Effector CD8-positive, alpha-beta T cell (primary cell): Measurements from ENCODE around the gene NQO1.
"Not testable (repeated sequence)": the region's sequence is repeated elsewhere in the genome, so short reads cannot be mapped to it uniquely, and the experiment has no call there.

Experiments used
- DNase-seq: peaks from one replicate; lab custom pipeline; 2025; lab: John Stamatoyannopoulos, UW
- total RNA-seq, 4 experiments: gene quantifications; one replicate each; lab custom pipeline; 2026; lab: John Stamatoyannopoulos, UW

Gene NQO1
- 5.1 to 12.3 (median 8.4) reads per million in 4 experiments for total RNA-seq

DNA sequence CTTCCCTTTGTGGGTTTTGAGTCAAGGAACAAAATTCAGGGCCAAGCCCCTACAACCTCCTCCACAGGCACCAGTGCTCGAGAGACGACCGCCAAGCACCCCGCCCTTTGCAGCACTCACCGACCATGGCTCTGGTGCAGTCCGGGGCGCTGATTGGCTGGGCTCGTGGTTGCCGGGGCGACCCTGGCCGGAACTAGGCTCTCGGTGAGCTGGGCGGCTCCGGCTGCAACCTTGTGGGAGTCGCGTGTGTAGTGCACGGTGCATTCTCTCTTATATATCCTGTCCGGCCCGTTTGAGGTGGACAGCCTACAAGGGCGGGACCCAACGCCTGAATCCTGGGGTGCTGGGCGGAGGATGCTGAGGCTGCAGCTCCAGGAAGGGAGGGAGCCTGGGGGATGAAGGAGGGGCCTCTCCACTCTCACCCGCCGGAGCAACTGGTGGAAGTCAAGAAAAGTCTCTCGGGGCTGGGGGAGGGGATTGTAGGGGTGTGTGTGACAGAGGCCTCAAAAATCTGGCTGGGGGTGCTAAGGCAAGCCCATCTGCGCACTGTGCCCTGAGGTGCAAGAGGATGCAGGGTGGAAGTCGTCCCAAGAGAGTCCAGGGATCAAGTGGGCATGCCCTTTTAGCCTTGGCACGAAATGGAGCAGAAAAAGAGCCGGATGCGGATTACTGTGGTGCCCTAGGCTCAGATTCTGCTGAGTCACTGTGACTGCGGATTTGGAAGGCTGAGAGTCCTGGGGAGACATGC is at the start of gene NQO1:
NQO1 (minus strand) TSS at position 248 of the 748 bp plus-strand sequence; CDS start at position 127, 121 bp downstream.
- DNase-seq = peak; percentile 63

DNA sequence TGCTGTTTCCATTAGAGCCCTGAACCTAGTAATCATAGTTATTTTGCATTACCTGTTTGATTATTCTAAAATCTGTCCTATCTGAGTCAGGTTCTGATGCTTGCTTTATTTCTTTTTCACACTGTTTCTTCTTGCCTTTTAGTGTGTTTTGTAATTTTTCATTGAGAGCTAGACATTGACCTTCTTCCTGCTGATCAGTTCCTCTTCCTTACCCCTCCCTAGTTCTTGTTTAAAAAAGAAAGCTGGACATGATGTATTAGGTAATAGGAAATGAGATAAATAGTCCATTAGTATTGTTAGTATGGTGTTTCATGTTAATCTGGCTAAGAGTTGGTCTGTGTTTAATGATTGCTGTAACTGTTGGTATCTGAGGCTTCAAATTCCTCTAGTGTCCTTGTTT is 49.2 kb upstream of the NQO1 start:
- no peak for DNase-seq

DNA sequence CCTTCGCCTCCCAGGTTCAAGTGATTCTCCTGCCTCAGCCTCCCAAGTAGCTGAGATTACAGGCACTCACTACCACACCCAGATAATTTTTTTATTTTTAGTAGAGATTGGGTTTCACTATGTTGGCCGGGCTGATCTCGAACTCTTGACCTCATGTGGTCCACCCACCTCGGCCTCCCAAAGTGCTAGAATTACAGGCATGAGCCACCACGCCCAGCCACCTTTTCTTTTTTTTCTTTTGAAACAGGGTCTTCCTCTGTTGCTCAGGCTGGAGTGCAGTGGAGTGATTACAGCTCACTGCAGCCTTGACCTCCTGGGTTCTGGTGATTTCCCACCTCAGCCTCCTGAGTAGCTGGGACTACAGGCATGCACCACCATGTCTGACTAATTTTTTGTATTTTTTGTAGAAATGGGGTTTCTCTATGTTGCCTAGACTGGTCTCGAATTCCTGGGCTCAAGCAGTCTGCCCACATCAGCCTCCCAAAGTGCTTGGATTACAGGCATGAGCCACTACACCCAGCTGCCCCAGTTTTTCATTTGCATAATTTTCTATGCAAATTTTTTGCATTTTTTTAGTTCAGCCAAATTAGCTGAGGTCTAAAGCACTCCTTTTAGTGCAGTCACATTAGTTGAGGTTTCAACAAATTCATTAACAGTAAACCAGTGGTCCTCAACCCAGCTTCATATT is 47.0 kb upstream of the NQO1 start:
- DNase-seq = no peak

DNA sequence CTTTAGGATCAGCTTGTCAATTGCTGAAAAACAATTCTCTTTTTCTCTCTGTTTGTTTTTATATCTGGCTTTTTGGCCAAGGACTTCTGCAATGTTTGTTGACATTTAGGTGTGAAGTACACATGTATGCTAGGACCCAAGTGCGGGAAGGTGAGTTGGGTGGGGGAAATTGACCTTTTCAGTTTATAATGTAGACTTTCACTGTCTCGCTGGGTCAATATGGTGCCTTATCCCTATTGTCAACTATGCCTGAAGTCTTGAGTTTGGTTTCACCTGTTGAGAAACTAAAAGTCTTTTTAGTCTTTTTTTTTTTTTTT is 45.2 kb upstream of the NQO1 start:
- DNase-seq = no peak

DNA sequence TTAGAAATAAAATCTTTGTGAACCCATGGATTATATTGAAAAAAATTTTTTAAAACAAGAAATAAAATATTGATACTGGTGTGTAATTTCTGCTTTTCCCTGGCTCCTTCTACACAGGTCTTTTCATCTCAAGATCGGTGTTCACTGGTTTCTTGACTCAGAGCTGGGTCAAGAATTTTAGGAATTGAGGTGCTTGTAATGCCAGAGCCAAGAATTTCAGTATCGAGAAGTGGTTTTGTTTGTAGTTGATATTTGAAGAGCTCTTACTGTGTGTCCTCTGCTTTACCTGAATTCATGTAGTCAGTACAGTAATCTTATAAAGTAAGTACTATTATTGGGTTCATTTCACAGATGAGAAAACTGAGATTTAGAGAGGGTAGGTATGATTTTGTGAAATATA is 43.0 kb upstream of the NQO1 start:
- no peak for DNase-seq

DNA sequence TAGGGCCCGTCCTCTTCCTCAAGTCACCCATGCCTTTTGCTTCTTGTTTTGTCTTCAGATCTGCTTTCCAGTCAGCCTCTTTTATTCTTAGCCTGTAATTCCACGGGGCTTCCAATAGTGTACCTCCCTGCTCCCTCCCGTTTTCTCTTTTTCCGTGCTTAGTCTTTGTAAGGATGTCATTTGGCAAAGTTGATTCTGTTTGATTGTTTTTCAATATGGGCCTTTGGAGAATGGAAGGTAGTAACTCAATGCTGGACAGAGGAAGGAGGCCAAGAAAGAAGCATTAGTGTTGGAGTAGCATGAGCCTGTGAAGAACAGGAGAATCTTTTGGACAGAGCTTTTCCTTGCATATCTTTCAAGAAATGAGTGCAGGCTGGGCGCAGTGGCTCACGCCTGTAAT is 42.3 kb upstream of the NQO1 start:
- no peak for DNase-seq

DNA sequence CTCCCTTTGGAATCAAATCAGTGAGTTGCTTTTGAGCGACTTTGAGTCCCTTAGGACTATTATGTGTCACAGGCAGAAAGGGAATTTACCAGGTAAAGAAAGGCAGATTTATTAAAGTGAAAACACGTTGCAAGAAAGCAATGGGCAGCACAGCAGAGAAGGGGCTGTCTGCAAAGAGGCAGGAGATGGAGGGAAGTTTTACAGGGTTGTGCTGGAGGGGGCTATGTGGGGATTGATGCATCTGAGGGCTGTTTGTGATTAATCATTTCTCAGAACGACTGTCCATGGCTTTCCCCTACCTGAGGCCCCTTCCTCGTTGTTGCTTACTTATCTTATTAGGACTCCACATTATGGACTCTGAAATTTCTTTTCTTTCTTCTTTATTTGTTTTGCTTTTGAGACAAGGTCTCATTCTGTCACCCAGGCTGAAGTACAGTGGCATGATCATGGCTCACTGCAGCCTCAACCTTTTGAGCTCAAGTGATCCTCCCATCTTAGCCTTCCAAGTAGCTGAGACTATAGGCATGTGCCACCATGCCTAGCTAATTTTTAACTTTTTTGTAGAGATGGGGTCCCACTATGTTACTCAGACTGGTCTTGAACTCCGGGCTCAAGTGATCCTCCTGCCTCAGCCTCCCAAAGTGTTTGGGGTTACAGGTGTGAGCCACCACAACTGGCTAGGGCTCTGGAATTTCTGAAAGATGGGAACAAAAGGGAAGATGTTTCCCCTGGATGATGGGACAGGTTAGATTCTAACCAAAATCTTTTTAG is 41.3 kb upstream of the NQO1 start:
- no peak for DNase-seq

DNA sequence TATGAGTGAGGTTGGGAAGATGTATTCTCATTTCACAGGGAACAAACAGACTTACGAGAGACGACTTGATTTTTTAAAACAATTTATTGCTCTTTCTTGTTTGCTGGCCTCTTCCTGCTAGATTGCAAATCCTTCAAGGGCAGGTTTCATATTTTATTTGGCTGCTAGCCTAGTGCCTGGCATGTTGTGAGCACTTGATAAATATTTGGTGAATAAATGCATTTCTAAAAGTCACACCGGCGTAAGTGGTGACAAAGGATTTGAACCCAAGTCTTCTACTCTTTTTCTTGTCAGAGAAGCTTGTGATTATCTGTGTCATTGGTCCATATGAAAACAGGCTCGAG is 37.2 kb upstream of the NQO1 start:
- DNase-seq = no peak

DNA sequence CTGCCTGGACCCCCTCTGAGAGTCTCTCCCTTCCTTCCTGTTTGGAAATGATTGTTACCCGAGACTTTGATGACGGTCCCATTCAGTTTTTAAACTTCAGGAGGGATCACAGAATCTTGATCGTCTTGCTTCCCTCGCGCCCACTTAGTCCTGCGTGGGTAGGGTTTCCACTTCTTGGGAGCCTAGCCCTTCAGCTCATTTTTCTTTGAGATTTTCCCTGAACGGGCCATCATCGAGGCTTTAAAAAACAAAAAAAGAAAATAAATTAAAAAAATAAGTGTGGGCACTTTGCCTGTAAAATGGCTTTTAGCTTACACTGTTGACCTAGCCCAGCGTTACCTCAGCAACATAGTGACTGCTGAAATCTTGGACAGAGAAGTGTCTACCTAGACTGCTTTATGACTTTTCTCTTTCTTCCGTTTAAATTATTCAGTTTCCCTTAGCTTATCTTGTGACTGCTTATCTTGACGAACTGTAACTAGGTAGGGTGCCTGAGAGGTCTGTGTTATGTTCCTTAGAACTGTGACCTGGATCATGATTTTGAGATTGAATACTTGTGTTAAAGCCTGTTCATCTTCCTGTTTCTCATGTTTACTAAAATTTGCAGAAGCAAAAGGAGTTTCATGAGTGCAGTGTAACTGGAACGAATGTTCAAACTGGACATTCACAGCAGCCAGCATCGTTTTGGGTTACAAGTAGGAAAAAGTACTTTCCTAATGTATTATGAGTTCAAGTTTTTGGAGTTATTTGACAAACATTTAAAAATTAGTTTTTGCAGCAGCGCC is 36.6 kb upstream of the NQO1 start:
- DNase-seq = no peak

DNA sequence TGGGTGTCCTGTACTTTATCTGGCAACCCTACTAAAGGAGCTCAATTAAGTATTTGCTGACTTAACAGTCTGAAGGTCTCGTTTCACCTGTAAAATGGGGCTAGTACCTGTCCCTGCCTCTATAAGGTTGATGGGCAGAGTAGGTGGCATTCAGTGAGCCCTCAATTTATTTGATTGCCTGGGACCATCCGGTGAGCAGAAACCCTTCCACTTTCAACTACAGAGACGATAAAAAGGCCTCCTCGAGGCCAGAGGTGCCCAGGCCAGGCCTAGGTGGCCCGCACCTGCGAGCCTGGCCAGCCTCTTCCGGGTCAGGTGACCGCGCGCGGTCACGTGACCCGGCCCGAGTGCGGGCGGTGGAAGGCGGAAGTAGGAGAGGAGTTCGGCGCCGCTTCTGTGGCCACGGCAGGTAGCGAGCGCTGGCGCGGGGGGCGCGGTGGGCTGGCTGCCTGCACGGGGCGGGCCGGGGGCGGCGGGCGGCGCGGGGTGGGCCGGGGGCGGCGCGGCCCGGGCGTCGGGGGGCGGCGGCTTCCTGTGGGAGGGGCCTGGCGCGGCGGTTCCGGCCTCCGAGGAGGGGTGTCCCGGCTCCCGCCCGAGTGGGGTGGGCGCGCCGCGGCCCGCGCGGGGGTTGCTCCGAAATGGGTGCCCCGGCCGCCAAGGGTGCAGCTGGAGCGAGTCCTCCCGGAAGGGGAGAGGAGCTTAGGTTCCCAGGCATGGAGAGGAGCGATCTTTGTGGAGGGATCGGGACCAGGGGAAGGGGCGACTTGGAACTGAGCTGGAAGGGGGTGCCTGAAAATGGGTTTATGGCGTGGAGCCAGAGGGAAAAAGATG is 35.8 kb upstream of the NQO1 start, which contains the start of gene WWP2:
WWP2 (plus strand) TSS at position 350 of the 831 bp plus-strand sequence. CDS start 24,679 bp downstream, outside the sequence.
- peak; percentile 72 for DNase-seq

DNA sequence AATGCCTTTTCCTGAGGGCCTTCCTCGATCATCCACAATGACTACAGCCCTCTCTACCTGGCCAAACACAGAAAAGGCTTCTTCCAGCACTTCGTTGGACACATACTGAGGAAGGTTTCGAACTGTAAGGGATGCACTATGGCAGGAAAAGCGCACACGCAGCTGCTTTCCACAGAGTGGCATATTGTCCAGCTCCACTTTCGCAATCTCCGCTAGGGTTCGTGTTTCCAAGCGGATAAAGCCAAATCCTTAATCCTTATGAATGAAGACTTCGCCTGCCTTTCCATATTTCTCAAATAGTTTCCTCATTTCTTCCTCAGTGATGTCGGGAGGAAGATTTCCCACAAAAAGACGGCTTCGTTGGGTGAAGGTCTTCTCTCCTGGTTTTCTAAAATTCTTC is 31.0 kb upstream of the NQO1 start:
- DNase-seq = not testable (repeated sequence)

DNA sequence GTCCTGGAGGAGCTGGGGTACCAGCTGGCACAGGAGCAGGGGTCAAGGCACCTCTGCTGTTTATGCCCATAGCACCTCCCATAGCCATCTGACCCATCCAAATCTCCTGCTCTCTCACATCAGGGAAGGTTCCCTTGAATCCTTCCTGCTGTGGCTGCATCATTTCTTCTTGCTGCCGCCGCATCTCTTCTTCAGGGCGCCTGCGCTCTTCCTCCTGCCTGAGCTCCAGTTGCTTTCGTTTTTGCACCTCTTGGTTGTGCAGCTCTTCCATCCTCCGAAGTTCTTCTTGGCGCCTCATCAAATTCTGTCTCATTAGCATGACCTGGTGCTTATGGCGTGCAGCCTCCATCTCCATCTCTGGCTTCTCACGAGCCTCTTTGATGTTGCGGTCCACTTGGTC is 30.3 kb upstream of the NQO1 start:
- no peak for DNase-seq

DNA sequence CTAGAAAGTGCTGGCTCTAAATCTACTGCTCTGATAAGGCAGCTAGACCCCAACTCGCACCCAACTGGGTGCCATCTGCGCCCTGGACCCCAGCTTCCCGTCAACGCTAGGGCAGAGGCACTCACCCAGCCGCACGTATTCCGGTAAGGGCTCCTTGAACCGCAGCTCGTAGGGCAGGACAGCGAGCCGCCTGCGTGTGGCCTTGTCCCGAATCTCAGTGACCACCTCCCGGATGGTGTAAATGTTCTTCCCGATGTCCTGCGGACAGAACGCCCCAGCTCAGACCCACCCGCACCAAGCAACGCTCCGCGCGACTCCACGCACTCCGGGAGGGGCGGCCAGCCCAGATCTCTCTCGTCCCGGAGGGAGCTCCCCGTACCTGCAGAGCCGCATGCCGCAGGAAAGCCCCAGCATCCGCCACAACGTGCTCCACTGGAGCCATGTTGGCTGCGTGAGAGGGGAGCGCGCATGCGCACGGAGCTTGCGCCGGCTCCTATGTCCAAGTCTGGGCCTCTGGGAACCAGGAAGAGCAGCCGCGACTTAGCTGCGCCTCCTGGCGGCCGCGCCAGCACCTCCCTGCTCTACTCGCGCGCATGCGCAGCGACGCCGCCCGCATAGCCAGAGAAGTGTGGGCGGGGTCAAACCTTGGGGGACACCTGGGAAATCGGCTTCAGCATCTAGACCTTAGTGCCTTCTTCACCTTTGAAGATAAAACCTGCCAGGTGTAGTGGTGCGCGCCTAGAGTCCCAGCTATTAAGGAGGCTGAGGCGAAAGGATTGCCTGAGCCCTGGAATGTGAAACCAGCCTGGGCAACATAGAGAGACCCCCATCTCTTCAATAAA is 28.3 kb upstream of the NQO1 start, which contains the start of gene NOB1:
NOB1 (minus strand) TSS at position 458 of the 842 bp plus-strand sequence; CDS start at position 442, 16 bp downstream.
- peak; percentile 96 for DNase-seq

DNA sequence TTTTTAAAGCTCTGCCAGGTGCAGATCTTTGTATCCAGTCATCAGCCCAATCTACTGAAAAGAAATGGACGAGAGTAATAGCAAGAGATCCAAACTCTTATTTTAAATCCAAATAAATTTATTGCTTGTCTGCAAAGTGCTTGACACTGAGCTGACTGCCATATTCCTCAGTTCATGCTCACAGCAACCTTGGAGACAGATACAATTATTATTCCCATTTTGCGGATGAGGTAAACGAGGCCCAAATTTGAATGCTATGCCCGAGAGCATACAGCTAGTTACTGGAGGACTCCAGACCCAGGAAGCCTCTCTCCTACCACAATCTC is 27.7 kb upstream of the NQO1 start:
- DNase-seq = no peak

DNA sequence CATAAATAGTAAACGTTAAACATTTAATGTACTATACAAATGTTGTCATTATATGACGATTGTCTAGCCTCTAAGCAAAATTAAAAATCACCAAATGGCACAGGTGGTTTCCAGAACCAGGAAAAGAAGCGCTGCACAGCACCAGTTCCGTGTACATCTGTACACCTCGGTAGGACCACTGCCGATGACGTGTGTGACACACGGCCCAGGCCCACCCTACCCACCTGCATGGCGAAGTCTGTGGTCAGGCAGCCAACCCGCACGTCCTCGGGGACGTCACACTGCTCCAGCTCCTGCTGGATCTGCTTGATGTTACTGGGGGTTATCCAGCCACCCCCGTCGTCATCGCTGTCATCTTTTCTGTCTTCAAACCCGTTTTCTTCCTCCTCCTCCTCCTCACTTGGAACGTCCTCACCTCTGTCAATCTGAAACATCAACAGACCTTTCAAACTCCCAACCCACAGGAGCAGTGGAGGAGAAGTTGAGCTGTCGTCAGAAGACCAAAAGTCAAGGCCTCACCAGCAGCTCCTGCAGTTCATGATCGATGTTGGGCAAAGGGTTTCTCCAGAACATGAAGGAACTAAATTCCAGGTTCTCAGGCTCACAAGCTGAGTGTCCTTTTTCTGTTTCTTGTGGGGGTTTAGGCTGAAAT is 22.5 kb upstream of the NQO1 start:
- DNase-seq = no peak

DNA sequence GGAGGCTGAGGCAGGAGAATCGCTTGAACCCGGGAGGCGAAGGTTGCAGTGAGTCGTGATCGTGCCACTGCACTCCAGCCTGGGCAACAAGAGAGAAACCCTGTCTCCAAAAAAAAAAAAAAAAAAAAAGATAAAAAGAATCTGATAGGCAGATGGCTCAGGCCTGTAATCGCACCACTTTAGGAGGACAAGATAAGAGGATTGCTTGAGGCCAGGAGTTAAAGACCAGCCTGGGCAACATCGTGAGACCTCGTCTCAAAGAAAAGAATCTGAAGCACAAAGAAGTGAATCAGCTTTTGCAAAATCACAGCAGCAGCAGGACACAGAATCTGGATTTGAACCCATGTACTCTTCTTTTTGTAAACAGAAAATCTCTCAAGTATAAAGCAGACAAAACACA is 20.8 kb upstream of the NQO1 start:
- DNase-seq = no peak

DNA sequence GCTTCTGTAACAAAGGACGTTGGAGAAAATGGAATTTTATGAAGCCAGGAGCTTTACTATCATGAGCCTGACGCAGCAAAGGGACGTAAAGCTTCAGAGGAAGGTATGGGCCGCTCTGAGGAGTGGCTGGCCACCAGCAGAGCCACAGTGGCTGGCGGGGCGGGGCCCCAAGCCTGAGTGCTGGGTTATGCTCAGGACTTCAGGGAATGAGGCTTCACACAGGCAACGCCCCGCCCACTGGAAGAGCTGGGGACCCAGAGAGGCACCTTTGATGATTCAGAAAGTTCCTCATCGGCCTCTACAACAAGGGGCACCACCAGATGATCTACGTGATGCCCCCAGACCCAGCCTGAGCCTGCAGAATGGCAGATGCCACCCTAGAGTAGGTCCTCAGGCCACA is 19.6 kb upstream of the NQO1 start:
- DNase-seq = no peak

DNA sequence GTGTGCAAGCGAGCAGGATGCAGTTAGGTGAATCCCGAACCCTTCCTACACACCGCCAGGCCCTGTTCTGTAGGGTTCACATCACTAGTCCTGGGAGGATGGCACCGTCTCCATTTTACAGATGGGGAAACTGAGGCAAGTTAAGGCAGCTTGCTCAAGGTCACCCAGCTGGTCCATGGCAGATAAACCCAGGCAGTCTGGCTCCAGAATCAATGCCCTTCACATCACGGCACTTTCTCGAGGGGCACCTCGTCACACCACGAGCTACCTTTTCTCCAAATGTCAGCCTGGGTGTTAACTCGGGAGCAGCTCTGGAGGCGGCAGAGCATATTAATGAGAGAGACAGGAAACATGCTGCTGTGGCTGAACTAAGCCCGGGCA is 18.9 kb upstream of the NQO1 start:
- no peak for DNase-seq

DNA sequence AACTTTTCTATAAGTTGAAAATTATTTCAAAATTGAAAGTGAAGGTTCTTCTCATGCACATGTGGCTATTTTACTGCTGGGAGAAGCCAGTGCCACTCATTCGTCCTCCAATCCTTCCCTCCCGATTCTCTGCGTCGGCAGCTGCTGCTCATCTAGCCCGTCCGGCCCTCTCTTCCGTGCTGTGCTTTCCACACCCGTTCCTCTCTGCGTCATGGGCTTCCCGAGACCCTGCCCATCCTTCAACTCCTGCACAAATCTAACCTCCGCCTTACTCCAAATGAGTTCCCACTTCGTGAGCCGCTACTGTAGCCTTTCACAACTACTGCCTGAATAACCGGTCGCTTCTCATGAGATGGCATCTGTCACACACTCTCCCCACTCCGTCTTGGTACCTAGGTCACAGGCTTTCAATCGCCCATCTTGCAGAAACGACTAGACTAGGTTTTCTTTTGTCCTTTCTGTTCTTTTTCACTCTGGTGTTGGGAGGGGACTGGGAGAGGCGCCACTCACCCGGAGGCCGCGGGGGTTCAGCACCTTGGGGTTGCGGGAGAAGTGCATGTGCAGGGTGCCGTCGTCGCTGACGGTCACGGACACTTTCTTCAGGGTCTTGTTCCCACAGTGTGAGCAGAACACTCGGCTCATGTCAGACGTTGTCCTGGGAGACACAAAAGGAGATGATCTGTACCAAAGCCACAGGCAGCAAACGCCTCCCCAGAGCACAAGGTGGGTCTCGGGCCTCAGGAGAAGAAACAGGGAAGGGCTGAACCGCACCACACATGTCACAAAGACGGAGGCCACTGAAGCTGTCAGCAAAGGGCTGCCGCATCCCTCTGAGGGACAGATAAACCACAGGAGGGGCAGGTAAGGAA is 18.2 kb upstream of the NQO1 start:
- no peak for DNase-seq
